HG02943 (cell line): ENCODE results near the gene H1-8.
"Not testable (repeated sequence)": the region's sequence is repeated elsewhere in the genome, so short reads cannot be mapped to it uniquely, and the experiment has no call there.

ENCODE experiments used
- ATAC-seq: cut with Tn5 transposase; IDR thresholded peaks from one replicate; pipeline ENCODE4 v1.9.1; 2021; ENCODE audit warnings: mild to moderate bottlenecking, low read depth, moderate library complexity; ENCODE audit not compliant: unreplicated experiment

Gene H1-8

GRCh38 chr3:129514110-129514509 is 28.9 kb upstream of the H1-8 start:
- ATAC-seq: no peak

- no peak for ATAC-seq
Measured at GRCh38 chr3:129514563-129514962, 28.4 kb upstream of the H1-8 start.

- not testable (repeated sequence) for ATAC-seq
Measured at GRCh38 chr3:129515108-129515820, 27.7 kb upstream of the H1-8 start.

DNA sequence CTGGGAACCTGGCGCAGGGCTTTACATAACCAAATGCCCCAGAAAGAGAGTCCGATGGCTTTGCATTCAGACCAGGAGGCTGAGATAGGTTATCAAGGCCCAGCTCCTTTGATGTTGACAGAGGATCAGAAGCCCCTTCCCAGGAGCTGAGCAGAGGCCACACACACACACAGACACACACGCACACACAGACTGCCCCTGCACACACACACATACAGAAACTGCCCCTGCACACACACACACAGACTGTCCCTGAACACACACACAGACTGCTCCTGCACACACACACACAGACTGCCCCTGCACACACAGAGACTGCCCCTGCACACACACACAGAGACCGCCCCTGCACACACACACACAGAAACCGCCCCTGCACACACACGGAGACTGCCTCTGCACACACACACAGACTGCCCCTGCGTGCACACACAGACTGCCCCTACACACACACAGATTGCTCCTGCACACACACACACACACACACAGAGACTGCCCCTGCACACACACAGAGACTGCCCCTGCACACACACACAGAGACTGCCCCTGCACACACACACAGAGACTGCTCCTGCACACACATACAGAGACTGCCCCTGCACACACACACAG is 27.0 kb upstream of the H1-8 start:
- ATAC-seq: not testable (repeated sequence)

GRCh38 chr3:129517516-129517915 is 25.5 kb upstream of the H1-8 start:
- no peak for ATAC-seq

GRCh38 chr3:129518038-129518561 is 24.9 kb upstream of the H1-8 start:
- ATAC-seq: no peak

- ATAC-seq: no peak
Measured at GRCh38 chr3:129518581-129518980, 24.4 kb upstream of the H1-8 start.

DNA sequence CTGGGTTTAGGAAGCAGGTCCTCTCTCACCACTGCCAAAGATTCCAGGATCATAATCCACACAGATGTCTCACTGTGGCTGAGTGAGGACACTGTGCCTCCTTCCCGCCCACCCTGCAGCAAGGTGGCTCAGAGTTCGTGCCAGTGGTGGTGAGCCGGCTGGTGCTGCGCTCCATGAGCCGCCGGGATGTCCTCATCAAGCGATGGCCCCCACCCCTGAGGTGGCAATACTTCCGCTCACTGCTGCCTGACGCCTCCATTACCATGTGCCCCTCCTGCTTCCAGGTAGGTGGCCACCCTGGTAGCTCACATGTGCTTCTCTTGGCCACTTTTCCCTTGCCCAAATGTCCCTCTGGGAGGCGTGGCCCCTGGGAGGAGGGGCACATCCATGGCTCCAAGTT is 23.5 kb upstream of the H1-8 start:
- no peak for ATAC-seq

DNA sequence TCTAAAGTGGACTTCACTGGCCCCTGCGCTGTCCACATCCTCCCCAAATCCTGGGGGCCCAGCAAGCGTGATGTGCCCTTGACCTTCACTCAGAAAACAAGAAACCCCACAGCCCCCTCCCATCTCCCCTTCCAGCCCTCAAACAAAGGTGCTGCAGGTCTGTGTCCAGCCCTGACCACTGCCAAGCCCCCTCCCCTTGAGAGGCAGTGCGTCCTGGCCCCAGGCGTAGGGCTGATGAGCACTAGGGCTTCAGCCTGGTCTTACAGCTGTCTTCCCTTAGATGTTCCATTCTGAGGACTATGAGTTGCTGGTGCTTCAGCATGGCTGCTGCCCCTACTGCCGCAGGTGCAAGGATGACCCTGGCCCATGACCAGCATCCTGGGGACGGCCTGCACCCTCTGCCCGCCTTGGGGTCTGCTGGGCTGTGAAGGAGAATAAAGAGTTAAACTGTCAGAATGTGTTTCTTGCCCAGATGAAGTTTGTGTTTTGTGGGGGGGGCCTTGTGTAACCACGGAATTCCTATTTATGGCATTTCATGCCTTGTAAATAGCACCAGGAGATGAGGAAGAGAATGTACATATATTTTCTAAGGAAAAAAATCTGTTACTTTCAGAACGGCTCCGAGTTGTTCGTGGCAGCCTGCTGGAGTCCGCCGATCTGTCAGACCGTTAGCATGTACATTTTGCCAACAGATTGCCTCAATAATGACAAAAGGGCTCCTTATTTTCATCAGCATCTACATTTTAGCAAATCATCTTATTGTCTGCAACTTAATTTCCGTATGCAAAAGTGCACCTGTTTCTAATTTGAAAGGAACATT is 22.9 kb upstream of the H1-8 start:
- no peak for ATAC-seq

DNA sequence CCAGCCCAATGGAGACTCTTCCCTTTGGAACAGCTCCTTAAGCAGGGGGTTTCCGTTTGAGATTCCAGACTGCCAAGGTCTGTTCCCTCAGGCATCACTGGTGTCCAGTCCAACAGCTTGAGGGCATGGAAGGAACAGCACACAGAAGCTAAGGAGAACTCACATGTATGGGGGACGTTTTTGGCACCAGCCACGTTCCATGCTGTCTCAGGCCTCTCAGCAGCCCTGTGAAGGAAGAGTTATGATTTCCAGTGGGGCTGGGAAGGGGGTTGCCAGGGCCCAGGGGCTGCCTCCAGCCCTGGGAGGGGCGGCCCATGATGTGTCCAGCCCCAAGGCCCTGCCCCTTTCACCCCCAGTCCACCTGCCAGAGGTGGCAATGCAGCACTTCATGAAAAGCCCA is 22.0 kb upstream of the H1-8 start:
- ATAC-seq: no peak

- no peak for ATAC-seq
Measured at GRCh38 chr3:129521611-129522010, 21.4 kb upstream of the H1-8 start.

- ATAC-seq: no peak
Measured at GRCh38 chr3:129522953-129523352, 20.0 kb upstream of the H1-8 start.

DNA sequence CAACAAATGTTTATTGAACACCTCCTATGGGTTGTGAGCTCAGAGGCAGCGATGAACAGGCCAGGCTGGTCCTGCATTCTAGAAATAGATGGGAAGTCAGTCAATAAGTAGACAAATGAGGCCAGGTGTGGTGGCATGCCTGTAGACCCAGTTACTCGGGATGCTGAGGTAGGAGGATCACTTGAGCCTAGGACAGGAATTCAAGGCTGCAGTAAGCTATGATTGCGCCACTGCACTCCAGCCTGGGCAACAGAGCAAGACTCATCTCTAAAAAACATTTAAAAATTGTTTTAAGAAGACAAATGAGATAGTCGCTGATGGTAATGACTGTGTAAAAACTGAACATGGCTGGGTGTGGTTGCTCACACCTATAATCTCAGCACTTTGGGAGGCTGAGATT is 18.9 kb upstream of the H1-8 start:
- no peak for ATAC-seq

- ATAC-seq: no peak
Measured at GRCh38 chr3:129525341-129525968, 17.5 kb upstream of the H1-8 start.

DNA sequence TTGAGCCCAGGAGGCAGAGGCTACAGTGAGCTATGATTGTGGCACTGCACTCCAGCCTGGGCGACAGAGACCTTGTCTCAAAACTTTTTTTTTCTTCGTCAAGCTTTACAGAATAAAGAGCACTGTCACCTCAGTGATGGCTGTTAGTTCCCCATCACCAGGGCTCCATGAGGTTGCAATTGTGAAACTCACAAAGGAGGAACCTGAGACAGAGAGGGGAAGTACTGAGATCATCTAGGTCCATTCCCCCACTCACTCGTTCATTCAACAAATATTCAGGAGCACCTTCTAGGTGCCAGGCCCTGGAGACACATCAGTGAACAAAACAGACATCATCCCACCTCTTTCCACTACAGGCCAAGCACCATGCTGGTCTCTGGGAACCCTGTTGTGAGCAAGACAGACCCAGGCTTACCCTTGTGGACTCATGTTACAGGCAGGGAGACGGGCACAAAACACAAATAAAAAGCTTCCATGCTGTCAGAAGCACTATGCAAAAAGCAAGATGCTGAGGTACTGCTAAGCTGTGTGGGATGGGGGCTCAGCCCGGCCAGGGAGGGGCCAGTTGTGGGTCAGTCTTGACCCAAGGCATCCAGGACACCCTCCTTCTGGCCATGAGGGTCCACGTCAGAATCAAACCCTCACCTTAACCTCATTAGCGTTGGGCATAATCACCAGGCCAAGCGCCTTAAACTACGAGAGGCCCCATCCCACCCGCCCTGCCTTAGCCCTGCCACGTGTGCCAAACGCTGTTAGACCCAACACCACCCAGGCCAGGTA is 16.7 kb upstream of the H1-8 start:
- ATAC-seq: no peak

DNA sequence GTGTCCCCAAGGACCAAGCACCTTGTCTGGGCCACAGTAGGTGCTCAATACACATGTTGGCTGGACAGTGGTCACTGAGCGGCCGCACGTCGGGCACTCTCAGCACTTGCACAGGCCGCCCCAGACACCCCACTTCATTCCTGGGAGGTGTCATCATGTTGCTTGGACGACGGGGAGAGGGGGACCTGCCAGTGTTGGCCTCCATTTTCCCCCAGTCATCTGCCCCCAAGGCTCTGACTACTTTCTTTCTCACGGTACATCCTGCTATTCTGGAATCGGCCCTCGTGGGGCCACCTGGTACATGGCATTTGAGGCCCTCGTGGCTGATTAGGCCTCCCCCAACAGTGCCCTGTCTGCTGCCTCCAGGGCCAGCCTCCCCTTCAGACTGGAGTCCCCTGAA is 15.7 kb upstream of the H1-8 start:
- no peak for ATAC-seq

DNA sequence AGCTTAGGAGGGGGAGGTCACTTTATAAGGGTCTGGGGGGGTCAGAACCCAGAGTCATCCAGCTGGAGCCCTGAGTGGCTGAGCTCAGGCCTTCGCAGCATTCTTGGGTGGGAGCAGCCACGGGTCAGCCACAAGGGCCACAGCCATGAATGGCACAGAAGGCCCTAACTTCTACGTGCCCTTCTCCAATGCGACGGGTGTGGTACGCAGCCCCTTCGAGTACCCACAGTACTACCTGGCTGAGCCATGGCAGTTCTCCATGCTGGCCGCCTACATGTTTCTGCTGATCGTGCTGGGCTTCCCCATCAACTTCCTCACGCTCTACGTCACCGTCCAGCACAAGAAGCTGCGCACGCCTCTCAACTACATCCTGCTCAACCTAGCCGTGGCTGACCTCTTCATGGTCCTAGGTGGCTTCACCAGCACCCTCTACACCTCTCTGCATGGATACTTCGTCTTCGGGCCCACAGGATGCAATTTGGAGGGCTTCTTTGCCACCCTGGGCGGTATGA is 14.3 kb upstream of the H1-8 start, which contains the start of gene RHO:
TSS of gene RHO (plus strand) at position 51 of the 512 bp plus-strand sequence. CDS start at position 146, 95 bp downstream.
- no peak for ATAC-seq

DNA sequence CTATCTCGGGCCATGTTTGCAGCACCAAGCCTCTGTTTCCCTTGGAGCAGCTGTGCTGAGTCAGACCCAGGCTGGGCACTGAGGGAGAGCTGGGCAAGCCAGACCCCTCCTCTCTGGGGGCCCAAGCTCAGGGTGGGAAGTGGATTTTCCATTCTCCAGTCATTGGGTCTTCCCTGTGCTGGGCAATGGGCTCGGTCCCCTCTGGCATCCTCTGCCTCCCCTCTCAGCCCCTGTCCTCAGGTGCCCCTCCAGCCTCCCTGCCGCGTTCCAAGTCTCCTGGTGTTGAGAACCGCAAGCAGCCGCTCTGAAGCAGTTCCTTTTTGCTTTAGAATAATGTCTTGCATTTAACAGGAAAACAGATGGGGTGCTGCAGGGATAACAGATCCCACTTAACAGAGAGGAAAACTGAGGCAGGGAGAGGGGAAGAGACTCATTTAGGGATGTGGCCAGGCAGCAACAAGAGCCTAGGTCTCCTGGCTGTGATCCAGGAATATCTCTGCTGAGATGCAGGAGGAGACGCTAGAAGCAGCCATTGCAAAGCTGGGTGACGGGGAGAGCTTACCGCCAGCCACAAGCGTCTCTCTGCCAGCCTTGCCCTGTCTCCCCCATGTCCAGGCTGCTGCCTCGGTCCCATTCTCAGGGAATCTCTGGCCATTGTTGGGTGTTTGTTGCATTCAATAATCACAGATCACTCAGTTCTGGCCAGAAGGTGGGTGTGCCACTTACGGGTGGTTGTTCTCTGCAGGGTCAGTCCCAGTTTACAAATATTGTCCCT is 13.4 kb upstream of the H1-8 start:
- ATAC-seq: no peak

DNA sequence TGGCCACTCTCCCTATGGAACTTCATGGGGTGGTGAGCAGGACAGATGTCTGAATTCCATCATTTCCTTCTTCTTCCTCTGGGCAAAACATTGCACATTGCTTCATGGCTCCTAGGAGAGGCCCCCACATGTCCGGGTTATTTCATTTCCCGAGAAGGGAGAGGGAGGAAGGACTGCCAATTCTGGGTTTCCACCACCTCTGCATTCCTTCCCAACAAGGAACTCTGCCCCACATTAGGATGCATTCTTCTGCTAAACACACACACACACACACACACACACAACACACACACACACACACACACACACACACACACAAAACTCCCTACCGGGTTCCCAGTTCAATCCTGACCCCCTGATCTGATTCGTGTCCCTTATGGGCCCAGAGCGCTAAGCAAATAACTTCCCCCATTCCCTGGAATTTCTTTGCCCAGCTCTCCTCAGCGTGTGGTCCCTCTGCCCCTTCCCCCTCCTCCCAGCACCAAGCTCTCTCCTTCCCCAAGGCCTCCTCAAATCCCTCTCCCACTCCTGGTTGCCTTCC is 12.7 kb upstream of the H1-8 start:
- ATAC-seq: no peak
